DND-41 (cell line): ENCODE measurements around the gene PNMA3.

Source experiments
- CTCF ChIP-seq: IDR thresholded peaks from 2 replicates; pipeline ENCODE4 v1.5.1; 2012; ENCODE audit warnings: borderline replicate concordance, low read length, moderate library complexity, mild to moderate bottlenecking; ENCODE audit not compliant: poor library complexity, severe bottlenecking; ENCODE audit errors: extremely low read depth
- EZH2 ChIP-seq: IDR thresholded peaks from 3 replicates; pipeline ENCODE4 v1.6.1; 2012; ENCODE audit warnings: borderline replicate concordance, low read depth, mild to moderate bottlenecking, moderate library complexity, low read length, inconsistent platforms; ENCODE audit not compliant: severe bottlenecking

- TF ChIP-seq CTCF (no peak), EZH2 (no peak)
These were observed 3.8 kb downstream of the PNMA3 start for GRCh38 chrX:153060095-153060445.
